HepG2 (cell line): ENCODE data around the gene KIF9. TPM values are rescaled to one million over a fixed set of nuclear protein-coding genes. Genes with fewer than 3 reads are reported as not detected.

Source experiments
- CTCF ChIP-seq: sonication (generic); formaldehyde crosslinking; IDR thresholded peaks from 2 replicates; pipeline ENCODE4 v1.5.0; 2020; ENCODE audit warnings: mild to moderate bottlenecking, missing genetic modification reagents, moderate library complexity
- ELF3 ChIP-seq: IDR thresholded peaks from 2 replicates; pipeline ENCODE4 v1.6.1; 2016; ENCODE audit warnings: missing genetic modification reagents, missing compliant biosample characterization
- KAT8 ChIP-seq: IDR thresholded peaks from 2 replicates; pipeline ENCODE4 v1.6.1; 2016; ENCODE audit warnings: missing genetic modification reagents, missing compliant biosample characterization
- LCORL ChIP-seq, 2 experiments: fragments of 450-650 bp in 1 of 2; sonication (generic) in 1 of 2; formaldehyde crosslinking in 1 of 2; IDR thresholded peaks; 2 replicates each; pipeline versions ENCODE4 v1.5.0 to v1.6.1; 2017 to 2020; ENCODE audit warnings: antibody characterized with exemption in 1 of 2, missing genetic modification reagents in 1 of 2
- SRSF9 ChIP-seq: fragments of 200-400 bp; formaldehyde crosslinking; IDR thresholded peaks from 2 replicates; pipeline ENCODE4 v1.6.1; 2018; ENCODE audit warnings: borderline replicate concordance, mild to moderate bottlenecking, low read depth, low read length; ENCODE audit not compliant: insufficient read depth, poor library complexity, severe bottlenecking
- ZNF501 ChIP-seq: sonication (generic); formaldehyde crosslinking; IDR thresholded peaks from 2 replicates; pipeline ENCODE4 v1.5.1; 2020; ENCODE audit warnings: mild to moderate bottlenecking, moderate library complexity, missing genetic modification reagents
- ZNF746 ChIP-seq: sonication (generic); formaldehyde crosslinking; IDR thresholded peaks from 2 replicates; pipeline ENCODE4 v1.8.0; 2022; ENCODE audit warnings: mild to moderate bottlenecking, missing genetic modification reagents
- polyA plus RNA-seq, 8 experiments: library from polyadenylated mRNA; depleted of rRNA in 3 of 8; stranded (reverse) in 7 of 8; unstranded in 1 of 8; fragments of >200 nt; fragmentation: Illumina TruSeq in 4 of 8; extraction: Trizol in 4 of 8; gene quantifications; 2 replicates each; pipeline versions ENCODE4 v1.2.1 to v1.2.3, GENCODE V29; 2011 to 2016; ENCODE audit warnings: low read depth in 4 of 8, missing spikeins in 1 of 8, mixed read lengths in 1 of 8; ENCODE audit not compliant: insufficient read depth in 1 of 8
- total RNA-seq, 5 experiments: library from RNA; depleted of rRNA; stranded (reverse); fragments of >200 nt; fragmentation: Illumina TruSeq; extraction: Trizol; gene quantifications; 2 replicates each; pipeline ENCODE4 v1.2.3, GENCODE V29; 2016; ENCODE audit warnings: low read depth in 1 of 5
- TF ChIP-seq, protein P1 (sequence below), 2 experiments: sonication (generic) in 1 of 2; formaldehyde crosslinking in 1 of 2; IDR thresholded peaks; 2 replicates each; pipeline versions ENCODE4 v1.4.0 to v1.6.1; 2018 to 2020; ENCODE audit warnings: missing genetic modification reagents in 2 of 2, borderline replicate concordance in 1 of 2, low read depth in 1 of 2, mild to moderate bottlenecking in 1 of 2, missing biosample characterization in 1 of 2

KIF9 gene
- total and polyA plus RNA-seq, 2 of the 13 experiments (the other 11 are each of a cell fraction or from before 2014, with no cell fraction given): 5.1 to 16.9 TPM

DNA sequence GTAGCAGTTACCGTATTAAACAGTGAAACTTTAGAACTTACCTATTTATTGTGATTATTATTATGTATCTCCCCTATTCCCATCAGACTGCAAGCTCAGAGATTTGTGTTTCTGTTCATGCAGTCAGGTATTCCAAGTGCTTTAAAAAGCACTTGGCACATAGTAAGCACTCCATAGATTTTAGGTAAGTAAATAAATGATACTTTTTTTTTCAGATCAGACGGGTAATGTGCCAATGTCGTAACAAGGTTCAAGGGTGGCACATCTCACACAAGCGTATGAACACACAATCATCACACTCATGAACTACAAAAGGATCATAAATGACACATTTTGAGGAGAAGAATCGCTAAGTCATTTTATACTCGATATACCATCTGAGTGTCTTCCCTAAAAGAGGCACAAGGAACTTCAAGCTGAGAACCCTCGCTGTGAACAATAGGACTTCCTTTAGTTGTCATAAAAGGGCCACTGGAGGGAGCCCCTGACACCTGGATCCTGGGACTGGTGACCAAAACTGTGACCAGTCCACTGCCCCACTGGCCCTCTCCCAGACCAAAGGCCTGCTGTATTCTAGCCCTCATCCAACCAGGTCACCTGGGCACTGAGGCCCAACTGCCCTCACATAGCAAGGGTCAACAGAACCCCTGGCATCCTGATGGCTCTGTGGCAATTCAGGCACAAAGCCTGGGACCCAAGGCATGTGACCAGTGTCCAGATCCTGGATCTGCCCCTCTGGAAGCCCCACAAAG lies 32.1 kb downstream of the KIF9 start (continued):
- TF ChIP-seq CTCF (CRISPR knock-in tag) (peak; percentile 82), ZNF501 (CRISPR knock-in tag) (0 out of 2 replicates have a peak, but pooled peaks have one; percentile 12), KAT8 (0 out of 2 replicates have a peak, but pooled peaks have one; percentile 16), LCORL (IDR thresholded peaks at IDR 0.05) (no peak), LCORL (CRISPR knock-in tag; IDR thresholded peaks at IDR 0.05) (0 out of 2 replicates have a peak, but pooled peaks have one; percentile 40), SRSF9 (no peak), ELF3 (CRISPR knock-in tag) (0 out of 2 replicates have a peak, but pooled peaks have one; percentile 31), ZNF746 (CRISPR knock-in tag) (no peak)
- TF ChIP-seq, protein P1, sequence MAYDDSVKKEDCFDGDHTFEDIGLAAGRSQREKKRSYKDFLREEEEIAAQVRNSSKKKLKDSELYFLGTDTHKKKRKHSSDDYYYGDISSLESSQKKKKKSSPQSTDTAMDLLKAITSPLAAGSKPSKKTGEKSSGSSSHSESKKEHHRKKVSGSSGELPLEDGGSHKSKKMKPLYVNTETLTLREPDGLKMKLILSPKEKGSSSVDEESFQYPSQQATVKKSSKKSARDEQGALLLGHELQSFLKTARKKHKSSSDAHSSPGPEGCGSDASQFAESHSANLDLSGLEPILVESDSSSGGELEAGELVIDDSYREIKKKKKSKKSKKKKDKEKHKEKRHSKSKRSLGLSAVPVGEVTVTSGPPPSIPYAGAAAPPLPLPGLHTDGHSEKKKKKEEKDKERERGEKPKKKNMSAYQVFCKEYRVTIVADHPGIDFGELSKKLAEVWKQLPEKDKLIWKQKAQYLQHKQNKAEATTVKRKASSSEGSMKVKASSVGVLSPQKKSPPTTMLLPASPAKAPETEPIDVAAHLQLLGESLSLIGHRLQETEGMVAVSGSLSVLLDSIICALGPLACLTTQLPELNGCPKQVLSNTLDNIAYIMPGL (CRISPR knock-in tag; IDR thresholded peaks at IDR 0.05; ENCODE audit: borderline replicate concordance in 1 of 2, low read depth in 1 of 2): 0 out of 4 replicates have a peak, but pooled peaks have one; percentile 19 to 22
